Measurements from ENCODE around the gene STS. TPM values are rescaled to one million over a fixed set of nuclear protein-coding genes. Genes with fewer than 3 reads are reported as not detected.
A peak's percentile ranks its signal among the peaks of the same experiment; 100 is the strongest.

Gene STS
- total RNA-seq, 1 donor from 2014 or later: 0.86 TPM

DNA sequence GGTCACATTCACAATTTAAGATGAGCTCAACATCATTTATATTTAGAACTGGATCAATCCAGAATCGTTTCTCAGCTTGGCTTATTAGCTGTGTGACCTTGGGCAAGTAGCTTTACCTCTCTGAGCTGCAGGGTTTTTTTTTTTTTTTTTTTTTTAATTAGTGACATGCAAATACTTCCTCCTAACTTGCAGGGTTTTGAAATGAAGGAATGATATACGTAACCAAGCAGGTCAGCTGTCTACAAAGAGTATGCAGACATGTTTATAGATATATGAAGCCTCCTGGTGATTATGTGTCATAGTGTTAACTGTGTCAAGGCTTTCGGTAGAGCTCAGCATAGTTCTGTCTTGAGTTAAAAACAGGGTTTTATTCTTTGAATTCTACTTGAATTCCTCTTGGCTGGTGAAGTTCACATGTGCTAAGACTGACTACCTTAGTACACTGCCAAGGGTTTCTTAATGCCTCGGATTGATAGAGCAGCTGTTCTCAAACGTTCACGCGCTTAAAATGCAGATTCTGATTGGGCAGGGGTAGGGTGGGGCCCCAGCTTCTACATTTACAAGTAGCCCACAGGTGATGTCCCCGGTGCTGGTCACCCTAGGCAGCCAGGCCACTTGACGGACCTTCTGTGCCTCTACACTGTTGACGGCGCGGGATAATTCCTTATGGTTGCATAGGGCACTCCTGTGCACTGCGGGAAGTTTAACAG, 654 bp upstream of the STS start:
- Mint-ChIP-seq H3K4me3 (peak overlapping the region; percentile 85), H3K9me3 (no peaks in the 10 kb centered on the region), H3K4me1 (peaks cover 11% of the 10 kb centered on the region), H3K27ac (peak overlapping the region; percentile 82), H3K36me3 (ENCODE audit: low read depth) (peaks cover 4% of the 10 kb centered on the region), H3K27me3 (no peaks in the 10 kb centered on the region)
- no peak for DNase-seq
- intact Hi-C loops (cut with micrococcal nuclease): loop anchor here (2.0 to 5.0 kb wide), 2 partner anchors 62 to 780 kb away; partner anchors contain the start of gene PNPLA4

DNA sequence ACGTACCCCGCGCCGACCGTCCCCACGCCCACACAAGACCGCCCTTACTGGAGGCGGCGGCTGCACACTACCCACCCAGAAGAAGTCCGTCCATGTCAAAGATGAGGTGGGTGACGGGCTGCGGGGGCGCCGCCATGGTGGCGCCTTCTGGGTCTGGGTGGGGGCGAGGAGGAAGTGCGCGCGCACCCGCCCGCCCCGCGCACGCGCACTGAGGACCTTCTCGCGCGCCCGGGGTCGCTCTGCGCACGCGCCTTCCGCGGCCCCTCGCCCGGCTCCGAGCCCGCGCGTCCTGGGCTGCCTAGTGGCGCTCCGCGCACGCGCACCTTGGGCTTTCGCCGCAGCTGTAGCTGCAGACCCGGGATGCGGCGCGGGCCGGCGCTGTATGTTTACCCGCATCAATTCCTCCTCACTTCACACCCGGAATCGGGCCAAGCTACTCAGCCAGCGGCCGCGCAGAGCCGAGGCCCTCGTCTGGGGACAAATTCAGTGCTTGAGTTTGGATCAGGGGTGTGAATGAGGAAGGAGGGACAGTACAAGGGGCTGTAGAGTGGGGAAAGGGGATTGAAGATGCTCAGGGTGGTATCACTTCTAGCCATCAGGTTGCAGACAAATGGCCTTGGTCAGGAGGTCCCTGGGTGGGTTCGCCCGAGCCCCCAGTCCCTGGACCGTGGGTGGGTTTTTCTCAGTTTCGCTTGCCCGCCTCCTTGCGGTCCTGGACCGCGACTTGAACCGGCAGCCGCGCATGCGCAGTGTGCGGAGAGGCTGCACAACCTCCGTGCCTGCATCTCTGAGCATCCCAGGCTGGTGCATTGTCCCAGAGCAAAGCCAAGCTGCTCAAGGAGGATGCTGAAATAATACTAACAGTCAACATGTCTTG, 704 bp downstream of the STS start, which contains the start of gene PUDP:
Gene PUDP, minus strand, starts transcription at position 176 of the 877 bp plus-strand sequence. Its CDS starts 40 bp downstream, at position 136.
- Mint-ChIP-seq H3K36me3 (ENCODE audit: low read depth) (peaks cover 2% of the 10 kb centered on the region), H3K27ac (peak within 1 kb of the TSS; percentile 85), H3K9me3 (no peaks in the 10 kb centered on the region), H3K27me3 (no peaks in the 10 kb centered on the region), H3K4me1 (peaks cover 11% of the 10 kb centered on the region), H3K4me3 (peak within 1 kb of the TSS; percentile 85)
- DNase-seq: peak; percentile 95
- intact Hi-C loops (cut with micrococcal nuclease): loop anchor here (2.0 to 5.0 kb wide), 3 partner anchors 63 to 779 kb away; partner anchors contain the start of gene PNPLA4

DNA sequence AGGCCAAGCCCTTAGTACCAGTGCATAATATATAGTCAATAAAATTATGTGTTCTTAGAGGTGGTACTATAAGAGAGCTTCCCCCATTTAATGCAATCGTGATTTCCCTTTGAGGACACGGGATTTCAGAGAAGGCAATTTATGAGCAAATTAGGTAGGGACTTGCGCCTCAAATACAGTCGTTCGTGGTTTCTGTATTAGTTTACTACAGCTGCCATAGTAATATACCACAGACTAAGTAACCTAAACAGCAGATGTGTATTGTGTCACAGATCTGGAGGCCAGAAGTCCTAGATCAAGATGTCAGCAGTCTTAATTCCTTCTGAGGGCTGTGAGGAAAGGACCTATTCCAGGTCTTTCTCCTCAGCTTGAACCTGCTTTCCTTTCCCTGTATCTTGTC, 1.9 kb downstream of the STS start:
- H3K27ac Mint-ChIP-seq: no peak overlapping the region

DNA sequence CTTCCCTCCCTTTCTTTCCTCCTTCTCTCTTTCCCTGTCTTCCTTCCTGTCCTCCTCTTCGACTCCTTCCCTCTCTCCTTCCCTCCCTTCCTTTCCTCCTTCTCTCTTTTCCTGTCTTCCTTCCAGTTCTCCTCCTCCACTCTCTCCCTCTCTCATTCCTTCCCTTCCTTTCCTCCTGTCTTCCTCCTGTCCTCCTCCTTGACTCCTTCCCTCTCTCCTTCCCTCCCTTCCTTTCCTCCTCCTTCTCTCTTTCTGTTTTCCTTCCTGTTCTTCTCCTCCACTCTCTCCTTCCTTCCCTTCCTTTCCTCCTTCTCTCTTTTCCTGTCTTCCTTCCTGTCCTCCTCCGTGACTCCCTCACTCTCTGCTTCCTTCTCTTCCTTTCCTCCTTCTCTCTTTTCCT, 5.7 kb downstream of the STS start:
- DNase-seq: no peak
- intact Hi-C loops (cut with micrococcal nuclease): no loop called here
- Mint-ChIP-seq H3K9me3 (no peaks in the 10 kb centered on the region), H3K36me3 (ENCODE audit: low read depth) (no peaks in the 10 kb centered on the region), H3K27ac (no peak overlapping the region), H3K4me1 (no peaks in the 10 kb centered on the region), H3K27me3 (no peaks in the 10 kb centered on the region), H3K4me3 (no peak overlapping the region)

More for the DNA sequence above, 1.9 kb downstream of the STS start:
- Mint-ChIP-seq H3K4me3 (no peak overlapping the region), H3K4me1 (peaks cover 11% of the 10 kb centered on the region), H3K36me3 (ENCODE audit: low read depth) (peaks cover under 1% of the 10 kb centered on the region), H3K27me3 (no peaks in the 10 kb centered on the region), H3K9me3 (no peaks in the 10 kb centered on the region)
- intact Hi-C loops (cut with micrococcal nuclease): loop anchor here (2.0 to 5.0 kb wide), 2 partner anchors 91 to 778 kb away; partner anchors contain the start of gene PNPLA4
- DNase-seq: no peak

DNA sequence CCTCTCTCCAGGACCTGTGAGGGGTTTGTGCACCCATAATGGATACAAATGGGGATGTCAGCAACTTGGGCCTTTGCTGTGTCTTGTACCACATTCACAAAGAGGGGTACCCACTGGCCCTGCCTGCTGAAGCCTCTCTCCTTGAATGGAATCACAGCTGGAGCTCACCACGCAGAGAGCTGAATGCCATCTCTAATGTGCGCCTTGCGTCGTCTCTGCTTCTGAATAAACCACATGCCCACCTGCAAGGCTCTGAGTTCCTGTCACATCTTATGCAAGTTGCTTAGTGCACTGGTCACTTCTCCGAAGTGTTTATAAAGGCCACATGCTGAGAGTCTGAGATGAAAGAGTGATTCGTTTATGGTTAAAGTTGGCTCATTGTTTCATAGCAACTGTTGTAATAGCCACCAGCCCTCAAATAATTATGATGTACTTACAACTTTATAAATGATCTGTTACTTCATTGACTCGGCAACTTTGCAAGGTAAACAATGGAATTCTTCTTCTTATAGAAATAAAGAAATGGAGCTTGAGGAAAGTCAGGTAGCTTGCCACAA, 6.6 kb downstream of the STS start:
- H3K36me3 Mint-ChIP-seq (ENCODE audit: low read depth): no peaks in the 10 kb centered on the region
- no peak overlapping the region for H3K4me3 Mint-ChIP-seq

DNA sequence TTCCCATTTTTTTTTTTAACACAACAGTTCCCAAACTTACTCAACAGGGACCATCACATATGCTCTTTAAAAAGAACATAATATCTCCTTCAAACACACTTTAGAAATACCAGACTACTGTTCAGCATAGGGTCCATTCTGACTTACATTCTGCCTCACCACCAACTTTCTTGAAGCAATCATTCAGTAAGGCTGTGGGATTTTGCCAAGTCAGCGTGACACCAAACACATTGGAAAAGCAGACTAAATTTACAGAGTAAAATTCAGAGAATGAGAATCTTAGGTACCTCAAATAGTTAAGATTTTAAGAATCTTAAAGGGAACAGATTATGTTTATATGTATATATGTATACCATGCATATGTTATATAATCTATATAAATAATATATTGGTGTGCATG, 7.7 kb downstream of the STS start:
- intact Hi-C loops (cut with micrococcal nuclease): no loop called here

More for the DNA sequence above, 6.6 kb downstream of the STS start:
- Mint-ChIP-seq H3K27me3 (no peaks in the 10 kb centered on the region), H3K4me1 (no peaks in the 10 kb centered on the region), H3K9me3 (no peaks in the 10 kb centered on the region), H3K27ac (no peak overlapping the region)
- no peak for DNase-seq
- intact Hi-C loops (cut with micrococcal nuclease): no loop called here

DNA sequence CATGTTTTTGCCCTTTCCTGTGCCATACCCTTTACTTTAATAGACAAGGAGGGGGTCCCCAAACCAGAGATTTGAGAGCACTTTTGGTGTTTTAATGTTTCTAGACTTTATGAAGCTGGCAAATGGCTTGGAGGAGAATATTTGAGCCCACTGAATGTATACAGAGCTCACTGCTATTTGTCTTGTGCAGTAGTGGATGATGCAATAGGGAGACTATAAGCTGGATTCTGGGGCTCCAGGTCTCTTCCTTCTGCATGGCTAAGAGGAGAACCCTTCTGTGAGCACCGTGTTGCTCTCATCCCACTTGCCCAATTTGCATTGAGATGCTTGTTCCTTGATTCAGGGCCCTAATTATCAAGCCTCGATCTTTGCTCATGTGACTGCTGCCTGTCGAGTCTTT, 9.4 kb downstream of the STS start:
- Mint-ChIP-seq H3K36me3 (ENCODE audit: low read depth) (no peaks in the 10 kb centered on the region), H3K4me1 (no peaks in the 10 kb centered on the region), H3K27me3 (no peaks in the 10 kb centered on the region), H3K27ac (no peak overlapping the region), H3K9me3 (no peaks in the 10 kb centered on the region), H3K4me3 (no peak overlapping the region)
- intact Hi-C loops (cut with micrococcal nuclease): no loop called here
- no peak for DNase-seq

More for the DNA sequence above, 7.7 kb downstream of the STS start:
- no peak overlapping the region for H3K27ac Mint-ChIP-seq
- no peaks in the 10 kb centered on the region for H3K9me3 Mint-ChIP-seq
- H3K36me3 Mint-ChIP-seq (ENCODE audit: low read depth): no peaks in the 10 kb centered on the region
- DNase-seq: no peak
- H3K4me3 Mint-ChIP-seq: no peak overlapping the region
- no peaks in the 10 kb centered on the region for H3K4me1 Mint-ChIP-seq
- no peaks in the 10 kb centered on the region for H3K27me3 Mint-ChIP-seq

DNA sequence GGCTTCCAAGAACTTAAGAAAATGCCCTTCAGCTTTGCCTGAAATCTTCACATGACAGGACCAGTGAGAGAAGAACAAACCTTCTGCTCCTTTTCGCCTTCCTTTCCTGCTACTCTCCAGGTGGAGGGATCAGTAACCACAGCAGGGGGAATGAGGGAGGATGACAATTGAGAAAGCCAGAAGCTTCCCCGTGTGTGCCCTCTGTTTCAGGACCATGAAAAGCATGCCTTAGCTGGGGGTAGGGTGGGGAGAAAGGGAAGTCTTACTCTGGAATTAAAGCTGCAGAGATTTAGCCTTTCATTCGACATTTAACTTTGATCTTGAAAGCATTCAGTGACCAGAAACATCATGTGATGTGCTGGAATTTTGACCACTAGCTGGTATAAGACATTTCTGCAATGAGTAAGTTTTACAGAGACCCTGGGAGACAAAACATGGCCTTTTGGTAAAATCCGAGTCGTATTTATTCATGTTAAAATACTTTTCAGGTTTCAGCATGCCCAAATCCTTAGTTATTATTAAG, 11.0 kb downstream of the STS start:
- no peak overlapping the region for H3K27ac Mint-ChIP-seq
- H3K27me3 Mint-ChIP-seq: no peaks in the 10 kb centered on the region
- no peak for DNase-seq
- no peaks in the 10 kb centered on the region for H3K9me3 Mint-ChIP-seq
- H3K36me3 Mint-ChIP-seq (ENCODE audit: low read depth): no peaks in the 10 kb centered on the region
- no peaks in the 10 kb centered on the region for H3K4me1 Mint-ChIP-seq
- no peak overlapping the region for H3K4me3 Mint-ChIP-seq
- intact Hi-C loops (cut with micrococcal nuclease): no loop called here

DNA sequence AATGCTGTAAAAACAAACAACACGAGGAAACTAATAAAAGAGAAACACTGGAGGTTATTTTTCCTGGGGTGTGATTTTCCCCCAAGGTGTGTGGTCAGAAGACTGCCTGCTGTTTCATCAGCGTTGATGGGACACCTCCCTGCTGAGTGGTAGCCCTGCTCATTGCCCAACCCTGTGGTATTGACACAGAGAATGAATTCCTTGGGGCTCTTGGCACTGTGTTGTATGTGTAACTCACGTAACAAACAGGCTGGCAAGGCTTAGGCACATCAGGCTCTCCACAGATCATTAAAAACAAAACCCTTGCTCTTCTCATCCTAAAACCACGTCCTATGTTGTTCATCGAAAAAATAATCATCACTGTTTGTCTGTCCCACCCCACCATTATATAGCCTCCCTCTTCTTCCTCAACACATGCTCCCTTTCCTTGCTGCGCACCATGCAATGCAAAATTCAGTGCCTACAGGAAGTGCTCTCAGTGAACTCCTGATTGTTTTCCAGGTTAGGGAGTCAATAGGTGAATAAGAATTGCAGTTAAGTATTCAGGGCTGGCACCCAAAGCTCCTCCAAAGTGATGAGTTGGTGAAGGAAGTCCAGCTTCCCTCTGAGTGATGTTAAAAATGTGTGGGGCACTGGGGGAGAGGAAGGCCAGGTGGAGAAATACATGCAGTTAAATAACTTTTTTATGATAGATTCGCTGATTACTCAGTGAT, 11.8 kb downstream of the STS start:
- no peaks in the 10 kb centered on the region for H3K36me3 Mint-ChIP-seq (ENCODE audit: low read depth)
- no peaks in the 10 kb centered on the region for H3K4me1 Mint-ChIP-seq
- H3K27me3 Mint-ChIP-seq: no peaks in the 10 kb centered on the region
- intact Hi-C loops (cut with micrococcal nuclease): no loop called here
- H3K4me3 Mint-ChIP-seq: no peak overlapping the region
- H3K9me3 Mint-ChIP-seq: no peaks in the 10 kb centered on the region
- DNase-seq: no peak
- no peak overlapping the region for H3K27ac Mint-ChIP-seq

DNA sequence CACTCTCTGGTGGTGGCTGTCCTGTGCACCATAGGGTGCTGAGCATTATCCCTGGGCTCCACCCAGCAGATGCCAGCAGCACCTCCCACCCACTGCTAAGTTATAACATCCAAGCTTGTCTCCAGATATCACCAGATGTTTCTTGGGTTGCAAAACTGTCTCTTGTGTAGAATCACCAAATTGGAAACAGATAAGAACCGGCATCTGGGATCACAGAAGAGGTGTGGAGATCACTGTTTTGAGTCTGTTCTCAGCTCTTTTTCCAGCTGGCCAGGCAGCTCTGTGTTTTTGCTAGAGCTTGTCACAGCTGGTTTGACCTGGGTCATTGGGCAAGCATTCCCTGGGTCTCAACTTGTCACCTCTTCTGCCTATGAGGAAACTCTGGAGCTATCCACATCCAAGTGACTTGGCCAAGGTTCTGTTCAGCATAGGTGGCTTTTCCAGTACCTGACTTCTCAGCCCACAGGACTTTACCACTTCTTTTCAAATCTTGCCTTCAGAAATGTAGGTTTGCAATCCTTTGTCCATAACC, 15.7 kb downstream of the STS start:
- Mint-ChIP-seq H3K36me3 (ENCODE audit: low read depth) (no peaks in the 10 kb centered on the region), H3K4me3 (no peak overlapping the region)

DNA sequence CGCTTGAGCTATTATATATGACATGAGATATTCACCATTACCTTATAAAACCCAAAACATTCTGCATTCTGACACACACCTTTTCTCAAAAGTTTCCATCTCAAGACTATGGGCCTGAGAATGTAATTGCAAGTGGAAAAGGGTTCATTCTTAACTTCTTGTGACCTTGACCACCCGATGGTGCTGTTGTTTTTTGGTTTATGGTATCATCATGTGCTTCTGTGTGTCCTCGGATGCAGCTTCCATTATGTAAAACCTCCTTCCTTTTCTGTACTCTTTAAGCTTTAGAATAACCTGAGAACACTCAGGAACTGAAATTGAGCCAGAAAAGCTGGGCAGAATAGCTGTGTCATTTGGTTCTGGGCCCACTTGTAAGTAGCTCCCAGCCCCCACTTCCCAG, 16.7 kb downstream of the STS start:
- DNase-seq: no peak
- Mint-ChIP-seq H3K36me3 (ENCODE audit: low read depth) (no peaks in the 10 kb centered on the region), H3K9me3 (no peaks in the 10 kb centered on the region), H3K27ac (no peak overlapping the region), H3K4me3 (no peak overlapping the region), H3K4me1 (no peaks in the 10 kb centered on the region), H3K27me3 (no peaks in the 10 kb centered on the region)
- intact Hi-C loops (cut with micrococcal nuclease): no loop called here

More for the DNA sequence above, 15.7 kb downstream of the STS start:
- no peak overlapping the region for H3K27ac Mint-ChIP-seq
- no peaks in the 10 kb centered on the region for H3K27me3 Mint-ChIP-seq
- no peaks in the 10 kb centered on the region for H3K4me1 Mint-ChIP-seq
- DNase-seq: no peak
- H3K9me3 Mint-ChIP-seq: no peaks in the 10 kb centered on the region
- intact Hi-C loops (cut with micrococcal nuclease): no loop called here

DNA sequence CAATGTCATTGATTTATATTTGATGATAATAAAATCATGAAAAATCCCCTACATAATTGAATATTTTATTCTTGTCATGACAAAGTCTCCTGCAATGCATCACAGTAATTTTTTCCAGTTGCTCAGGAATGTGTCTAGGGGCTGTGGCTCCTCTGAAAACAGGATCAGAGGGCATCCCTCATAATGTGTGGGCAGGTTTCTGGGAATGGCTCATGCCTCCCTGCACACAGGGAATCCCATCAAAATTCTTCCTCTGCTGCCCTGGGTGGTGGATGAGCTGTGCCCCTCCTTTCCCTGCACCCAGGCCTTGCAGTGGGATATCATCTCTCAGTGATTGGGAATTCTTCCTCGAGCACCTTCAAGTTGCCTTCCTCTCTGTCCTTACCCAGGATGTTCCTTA, 20.9 kb downstream of the STS start:
- Mint-ChIP-seq H3K9me3 (no peaks in the 10 kb centered on the region), H3K4me1 (no peaks in the 10 kb centered on the region), H3K27ac (no peak overlapping the region), H3K36me3 (ENCODE audit: low read depth) (no peaks in the 10 kb centered on the region), H3K4me3 (no peak overlapping the region), H3K27me3 (no peaks in the 10 kb centered on the region)
- DNase-seq: no peak
- intact Hi-C loops (cut with micrococcal nuclease): no loop called here

DNA sequence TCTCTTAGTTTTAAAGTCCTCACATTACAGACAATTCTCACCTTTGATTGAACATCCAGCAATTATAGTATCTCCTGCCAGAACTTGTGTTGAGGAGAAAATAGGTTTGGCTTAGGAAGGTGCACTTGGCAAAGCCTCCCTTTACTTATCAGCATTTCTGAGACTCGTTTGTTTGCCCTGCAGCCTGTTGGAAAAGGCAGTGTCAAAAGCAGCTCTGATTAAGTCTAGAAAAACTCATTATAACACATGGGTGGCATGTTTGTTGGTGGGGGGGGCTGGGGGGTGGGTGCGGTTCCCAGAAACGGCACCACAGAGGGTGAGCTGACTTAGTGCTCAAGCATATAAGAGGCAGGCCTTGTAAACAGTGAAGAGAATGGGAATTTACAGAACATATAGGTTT, 22.1 kb downstream of the STS start:
- H3K9me3 Mint-ChIP-seq: no peaks in the 10 kb centered on the region
- no peak for DNase-seq
- intact Hi-C loops (cut with micrococcal nuclease): loop anchor here (2.0 kb wide), 1 partner anchor 37 kb away; no protein-coding TSS in a partner anchor
- H3K4me3 Mint-ChIP-seq: no peak overlapping the region
- no peaks in the 10 kb centered on the region for H3K36me3 Mint-ChIP-seq (ENCODE audit: low read depth)
- H3K4me1 Mint-ChIP-seq: no peaks in the 10 kb centered on the region
- H3K27me3 Mint-ChIP-seq: no peaks in the 10 kb centered on the region
- no peak overlapping the region for H3K27ac Mint-ChIP-seq
